Sciatic nerve (tissue), 2 donors: ENCODE results near the gene A2ML1. TPM values are rescaled to one million over a fixed set of nuclear protein-coding genes. Genes with fewer than 3 reads are reported as not detected.
A peak's percentile ranks its signal among the peaks of the same experiment; 100 is the strongest.
"Not testable (repeated sequence)": the region's sequence is repeated elsewhere in the genome, so short reads cannot be mapped to it uniquely, and the experiment has no call there.

Experiments used
- ATAC-seq: fragments of 200-7000 bp; cut with Tn5 transposase; one replicate; pipeline ENCODE4 v1.9.1; 2020; ENCODE audit warnings: mild to moderate bottlenecking, moderate library complexity
- DNase-seq: peaks from one replicate; pipeline ENCODE4 v3.0.0-alpha.2; 2020; ENCODE audit warnings: low spot score
- intact Hi-C: fragments of 100-400 bp; cut with DNase I; formaldehyde crosslinking; loops from one replicate; pipeline ENCODE4 v1.14.2; 2022
- total RNA-seq: library from RNA; stranded (reverse); fragmentation: NEBNext Ultra II Directional; extraction: Animal tissue kit (Norgen Biotek cat#: 25700); gene quantifications from one replicate; pipeline ENCODE4 v1.2.1, GENCODE V29; 2021
- donor health status: DM: no; HTN: no; CAD: no.
- donor health status: DM: no; HTN: no; CAD: no.

Gene A2ML1
- total RNA-seq, 1 donor from 2014 or later, result 13.6 TPM

DNA sequence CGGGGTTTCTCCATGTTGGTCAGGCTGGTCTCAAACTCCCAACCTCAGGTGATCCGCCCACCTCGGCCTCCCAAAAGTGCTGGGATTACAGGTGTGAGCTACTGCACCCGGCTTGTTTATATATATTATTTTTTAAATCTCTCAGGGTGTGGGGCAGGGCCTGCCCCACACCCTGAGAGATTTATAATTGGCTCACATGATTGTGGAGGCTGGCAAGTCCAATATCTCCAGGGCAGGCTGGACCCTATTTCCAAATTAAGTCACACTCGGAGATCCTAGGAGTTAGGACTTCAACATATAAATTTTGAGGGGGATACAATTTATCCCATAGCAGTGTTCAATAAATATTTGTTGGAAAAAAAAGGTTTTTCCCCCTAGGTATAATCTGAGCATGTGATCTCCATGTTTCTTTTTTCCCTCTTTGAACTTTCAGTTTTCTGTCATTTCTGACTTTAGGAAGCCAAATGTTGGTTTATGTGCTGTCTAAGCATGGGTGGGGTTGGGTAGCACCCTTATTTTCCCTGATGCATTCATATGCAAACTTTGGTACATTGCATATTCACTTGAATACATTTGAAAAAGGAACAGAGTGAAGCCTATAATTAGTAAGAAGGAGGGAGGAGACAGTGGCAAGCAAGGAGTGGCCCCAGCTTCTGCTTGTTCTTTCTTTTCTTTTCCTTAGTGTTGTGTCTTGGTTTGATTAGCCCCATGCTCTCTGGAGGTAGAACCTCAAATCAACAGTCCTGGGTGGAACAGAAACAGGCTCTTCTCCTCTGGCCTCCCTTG is 8.7 kb upstream of the A2ML1 start:
- ATAC-seq (no peak), DNase-seq (no peak)
- intact Hi-C loops, result no loop called here

DNA sequence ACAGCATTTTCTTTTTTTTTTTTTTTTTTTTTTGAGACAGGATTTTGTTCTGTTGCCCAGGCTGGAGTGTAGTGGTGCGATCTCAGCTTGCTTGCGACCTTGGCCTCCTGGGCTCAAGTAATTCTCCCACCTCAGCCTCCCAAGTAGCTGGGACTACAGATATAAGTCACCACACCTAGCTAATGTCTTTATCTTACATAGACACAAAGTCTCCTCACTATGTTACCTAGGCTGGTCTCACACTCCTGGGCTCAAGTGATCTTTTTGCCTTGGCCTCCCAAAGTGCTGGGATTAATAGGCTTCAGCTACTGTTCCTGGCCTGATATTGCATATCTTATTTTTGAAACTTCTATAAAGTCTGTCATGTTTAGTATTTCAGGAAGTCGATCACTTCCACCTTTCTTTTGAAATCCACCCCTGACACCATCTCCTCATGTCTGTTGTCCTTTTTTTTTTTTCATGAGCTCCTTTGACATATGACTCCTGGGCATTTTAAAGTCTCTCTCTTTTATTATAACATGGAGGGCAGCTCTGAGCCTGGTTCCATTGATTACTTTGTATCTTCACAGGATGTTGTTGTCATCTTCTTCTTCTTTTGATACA is 5.9 kb upstream of the A2ML1 start:
- intact Hi-C loops, result no loop called here
- ATAC-seq, result no peak

DNA sequence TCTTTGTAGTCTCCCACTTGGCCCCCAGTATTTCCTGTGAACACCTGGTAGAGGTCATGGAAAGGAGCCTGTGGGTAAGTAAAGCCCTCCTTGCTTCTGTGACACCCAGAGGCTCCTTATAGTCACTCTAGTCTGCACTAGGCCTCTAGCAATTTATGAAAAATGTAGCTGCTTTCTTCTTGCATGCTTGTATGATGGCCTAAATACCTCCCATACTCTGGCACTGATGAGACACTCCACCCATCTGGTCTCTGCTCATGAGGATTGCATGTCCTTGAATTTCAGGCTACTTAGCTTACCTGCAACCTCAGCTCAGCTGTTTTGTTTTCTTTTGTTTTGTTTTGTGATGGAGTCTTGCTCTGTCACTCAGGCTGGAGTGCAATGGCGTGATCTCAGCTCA is 4.6 kb upstream of the A2ML1 start:
- intact Hi-C loops, result no loop called here
- ATAC-seq (no peak), DNase-seq (no peak)

More for the DNA sequence above, 5.9 kb upstream of the A2ML1 start:
- DNase-seq, result no peak

DNA sequence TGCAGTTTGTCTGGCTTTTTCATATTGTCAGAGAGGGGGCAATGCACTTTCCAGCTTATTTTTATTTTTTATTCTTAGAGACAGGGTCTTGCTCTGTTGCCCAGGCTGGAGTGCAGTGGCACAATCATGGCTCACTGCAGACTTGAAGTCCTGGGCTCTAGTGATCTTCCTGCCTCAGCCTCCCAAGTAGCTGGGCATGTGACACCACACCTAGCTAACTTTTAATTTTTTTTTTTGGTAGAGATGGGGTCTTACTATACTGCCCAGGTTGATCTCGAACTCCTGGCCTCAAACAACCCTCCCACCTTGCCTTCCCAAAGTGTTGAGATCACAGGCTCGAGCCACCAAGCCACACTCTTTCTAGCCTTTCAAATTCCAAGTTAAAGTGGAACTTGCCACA is 3.9 kb upstream of the A2ML1 start:
- intact Hi-C loops, result no loop called here
- no peak for DNase-seq
- no peak for ATAC-seq

DNA sequence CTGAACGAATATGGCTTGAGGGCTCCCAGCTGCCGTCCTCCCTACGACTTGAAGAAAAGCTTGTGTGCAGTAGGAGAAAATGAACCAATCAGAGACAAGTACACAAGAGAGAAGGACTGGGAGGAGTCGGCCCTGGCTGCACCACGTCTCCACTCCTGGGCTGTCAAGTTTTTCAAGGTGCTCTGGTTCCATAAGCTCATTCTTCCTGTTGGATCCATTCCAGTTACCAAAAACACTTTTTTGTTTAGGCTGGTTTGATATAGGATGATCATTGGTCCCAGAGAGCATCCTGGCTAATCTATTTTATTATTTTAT is 2.8 kb upstream of the A2ML1 start:
- DNase-seq (no peak), ATAC-seq (no peak)
- intact Hi-C loops, result no loop called here

DNA sequence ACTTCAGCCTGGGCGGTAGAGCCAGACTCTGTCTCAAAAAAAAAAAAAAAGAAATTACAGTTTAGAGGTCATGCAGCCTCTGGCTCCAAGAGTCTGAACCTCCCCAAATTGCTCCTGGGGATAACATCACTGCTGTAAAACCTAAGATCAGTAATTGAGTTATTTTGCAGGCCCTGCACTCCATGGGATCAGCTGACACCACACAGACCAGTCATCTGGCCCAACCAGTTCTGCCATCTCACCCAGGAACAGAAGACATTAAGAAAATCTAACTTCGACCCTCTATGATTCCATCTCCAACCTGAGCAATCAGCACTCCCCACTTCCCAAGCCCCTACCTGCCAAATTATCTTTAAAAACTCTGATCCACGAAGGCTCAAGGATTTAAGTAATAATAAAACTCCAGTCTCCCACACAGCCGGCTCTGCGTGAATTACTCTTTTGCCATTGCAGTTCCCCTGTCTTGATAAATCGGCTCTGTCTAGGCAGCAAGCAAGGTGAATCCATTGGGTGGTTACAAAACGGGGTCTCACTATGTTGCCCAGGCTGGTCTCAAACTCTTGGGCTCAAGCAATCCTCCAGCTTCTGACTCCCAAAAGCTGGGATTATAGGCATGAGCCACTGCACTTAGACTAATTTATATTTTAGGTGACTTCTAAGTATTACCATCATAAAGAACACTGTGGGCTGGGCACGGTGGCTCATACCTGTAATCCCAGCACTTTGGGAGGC is 1.6 kb upstream of the A2ML1 start:
- ATAC-seq, intact Hi-C loops, DNase-seq: not testable (repeated sequence)

DNA sequence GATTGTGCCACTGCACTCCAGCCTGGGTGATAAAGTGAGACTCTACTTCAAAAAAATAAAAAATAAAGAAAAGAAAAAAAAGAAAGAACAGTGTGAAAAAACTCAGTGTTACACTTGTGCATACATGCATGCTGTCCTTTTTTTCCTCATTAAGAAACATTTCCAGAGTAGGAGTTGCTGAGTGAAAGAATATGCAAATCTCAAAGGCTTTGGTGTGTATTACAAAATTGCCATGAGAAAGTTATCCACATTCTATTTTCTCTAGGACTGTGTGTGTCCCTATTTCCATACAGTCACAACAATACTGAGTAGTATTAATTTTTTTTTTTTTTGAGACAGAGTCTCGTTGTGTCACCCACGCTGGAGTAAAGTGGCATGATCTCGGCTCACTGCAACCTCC is 830 bp upstream of the A2ML1 start:
- intact Hi-C loops, result no loop called here
- DNase-seq, result no peak
- ATAC-seq, result no peak

DNA sequence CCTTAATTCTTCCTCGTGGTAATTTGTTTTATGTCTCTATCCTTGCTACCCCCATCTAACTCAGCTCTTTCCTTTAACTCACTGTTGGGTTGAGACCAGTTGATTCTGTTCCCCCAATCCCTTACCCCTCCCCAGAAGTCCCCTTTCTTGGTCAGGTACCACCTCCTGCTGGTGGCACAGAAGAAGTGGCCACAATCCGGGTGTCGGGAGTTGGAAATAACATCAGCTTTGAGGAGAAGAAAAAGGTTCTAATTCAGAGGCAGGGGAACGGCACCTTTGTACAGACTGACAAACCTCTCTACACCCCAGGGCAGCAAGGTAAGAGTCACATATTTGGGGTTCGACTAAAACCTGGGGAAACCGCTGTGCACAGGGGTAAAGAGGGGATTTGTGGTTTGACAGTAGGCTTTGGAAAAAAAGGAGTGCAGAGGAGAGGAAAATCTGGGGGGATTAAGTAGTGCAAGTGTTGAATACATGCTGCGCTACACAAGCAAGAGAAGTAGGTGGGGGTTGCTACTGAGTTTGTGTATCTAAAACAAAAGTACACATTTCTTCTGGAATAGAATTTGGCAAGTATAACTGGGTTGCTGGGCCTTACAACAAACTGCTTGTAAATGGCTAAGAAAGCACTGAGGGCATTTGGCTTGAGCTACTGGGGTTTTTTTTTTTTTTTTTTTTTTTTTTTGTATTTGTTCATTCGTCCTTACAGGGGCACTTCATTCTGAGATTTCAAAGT is 1.3 kb downstream of the A2ML1 start:
- intact Hi-C loops, result no loop called here
- ATAC-seq (peak; percentile 84), DNase-seq (no peak)

DNA sequence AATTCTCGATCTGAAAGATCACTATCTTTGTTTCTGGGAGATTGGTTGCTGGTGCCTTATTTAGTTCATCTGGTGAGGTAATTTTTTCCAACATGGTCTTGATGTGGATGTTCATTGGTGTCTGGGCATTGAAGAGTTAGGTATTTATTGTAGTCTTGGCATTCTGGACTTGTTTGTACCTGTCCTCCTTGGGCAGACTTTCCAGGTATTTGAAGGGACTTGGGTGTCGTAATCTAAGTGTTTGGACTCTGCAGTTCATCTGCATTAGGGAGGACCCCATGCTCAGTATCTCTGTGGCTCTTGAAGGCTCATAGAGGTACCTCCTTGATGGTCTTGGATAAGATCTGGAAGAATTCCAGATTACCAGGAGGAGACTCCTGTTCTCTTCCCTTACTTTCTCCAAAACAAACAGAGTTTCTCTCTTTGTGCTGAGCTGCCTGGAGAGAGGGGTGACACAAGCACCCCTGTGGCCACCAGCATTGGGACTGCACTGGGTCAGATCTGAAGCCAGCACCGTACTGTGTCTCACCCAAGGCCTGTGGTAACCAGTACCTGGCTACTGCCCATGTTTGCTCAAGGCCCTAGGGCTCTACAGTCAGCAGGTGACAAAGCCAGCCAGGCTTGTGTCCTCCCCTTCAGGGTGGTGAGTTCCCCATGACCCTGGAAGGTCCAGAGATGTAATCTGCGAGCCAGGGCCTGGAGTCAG is 5.3 kb downstream of the A2ML1 start:
- intact Hi-C loops, result no loop called here
- ATAC-seq (no peak), DNase-seq (no peak)

DNA sequence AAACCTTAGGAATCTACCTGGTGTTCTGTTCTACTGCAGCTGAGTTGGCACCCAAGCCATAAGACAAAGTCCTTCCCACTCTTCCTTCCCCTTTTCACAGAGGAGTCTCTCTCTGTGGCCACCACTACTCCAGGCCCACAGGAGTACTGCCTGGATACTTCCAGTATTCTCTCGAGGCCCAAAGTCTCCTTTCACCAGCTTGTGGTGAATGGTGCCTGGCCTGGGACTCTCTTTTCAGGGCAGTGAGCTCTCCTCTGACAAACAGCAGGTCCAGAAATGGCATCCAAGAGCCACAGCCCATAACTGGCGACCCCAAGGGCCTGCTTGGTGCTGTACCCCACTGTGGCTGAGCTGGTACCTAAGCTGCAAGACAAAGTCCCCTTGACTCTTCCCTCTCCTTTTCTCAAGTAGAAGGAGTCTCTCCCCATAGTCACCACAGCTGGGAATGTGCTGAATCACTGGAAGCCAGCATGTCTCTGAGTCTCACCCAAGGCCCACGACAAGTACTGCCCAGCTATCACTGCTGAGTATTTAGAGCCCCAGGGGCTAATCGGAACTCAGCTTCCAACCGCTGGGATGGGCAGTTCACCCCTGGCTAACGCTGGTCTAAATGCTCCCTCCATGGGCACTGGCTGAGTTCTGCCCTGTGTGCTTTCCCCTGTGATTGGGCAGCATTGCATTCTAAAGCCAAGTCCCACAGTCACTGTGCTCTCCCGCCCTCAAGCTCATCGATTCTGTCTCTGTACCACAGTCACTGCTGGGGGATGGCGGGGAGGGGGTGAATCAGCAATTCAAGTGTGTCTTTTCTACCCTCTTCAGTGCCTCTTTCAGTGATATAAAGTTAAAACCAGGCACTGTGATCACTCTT is 6.1 kb downstream of the A2ML1 start:
- DNase-seq (no peak), ATAC-seq (no peak)
- intact Hi-C loops, result no loop called here

DNA sequence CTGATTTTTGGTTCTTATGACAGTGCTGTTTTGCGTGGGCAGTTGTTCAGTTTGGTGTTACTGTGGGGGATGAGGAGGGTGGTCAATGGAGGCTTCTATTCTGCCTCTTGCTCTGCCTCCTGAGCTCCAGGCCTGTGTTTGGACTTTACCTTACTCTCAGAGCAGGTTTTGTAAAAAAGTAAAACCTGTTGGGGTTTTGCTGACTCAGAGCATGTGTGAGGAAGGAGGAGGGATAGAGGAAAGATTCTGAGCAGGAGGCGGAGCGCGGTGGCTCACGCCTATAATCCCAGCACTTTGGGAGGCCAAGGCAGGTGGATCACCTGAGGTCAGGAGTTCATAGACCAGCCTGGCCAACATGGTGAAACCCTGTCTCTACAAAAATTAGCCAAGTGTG is 6.7 kb downstream of the A2ML1 start:
- ATAC-seq, result no peak
- intact Hi-C loops, result no loop called here

DNA sequence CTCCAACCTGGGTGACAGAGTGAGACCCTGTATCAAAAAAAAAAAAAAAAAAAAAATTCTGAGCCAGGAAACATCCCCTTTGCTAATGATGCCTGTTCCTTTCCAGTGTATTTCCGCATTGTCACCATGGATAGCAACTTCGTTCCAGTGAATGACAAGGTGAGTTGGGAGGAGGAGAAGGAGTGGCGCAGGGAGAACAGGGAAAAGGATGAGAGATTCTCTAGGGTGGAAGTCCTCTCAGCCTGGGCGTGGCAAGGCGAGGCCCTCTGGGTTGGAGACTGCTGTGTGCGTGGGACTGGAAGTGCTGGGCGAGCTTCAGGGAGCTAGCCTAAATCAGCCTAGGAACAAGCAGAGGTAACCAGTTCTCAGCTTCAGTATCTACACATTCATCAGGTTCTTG is 7.2 kb downstream of the A2ML1 start:
- ATAC-seq (no peak), DNase-seq (no peak)
- intact Hi-C loops, result no loop called here

More for the DNA sequence above, 6.7 kb downstream of the A2ML1 start:
- DNase-seq, result no peak

DNA sequence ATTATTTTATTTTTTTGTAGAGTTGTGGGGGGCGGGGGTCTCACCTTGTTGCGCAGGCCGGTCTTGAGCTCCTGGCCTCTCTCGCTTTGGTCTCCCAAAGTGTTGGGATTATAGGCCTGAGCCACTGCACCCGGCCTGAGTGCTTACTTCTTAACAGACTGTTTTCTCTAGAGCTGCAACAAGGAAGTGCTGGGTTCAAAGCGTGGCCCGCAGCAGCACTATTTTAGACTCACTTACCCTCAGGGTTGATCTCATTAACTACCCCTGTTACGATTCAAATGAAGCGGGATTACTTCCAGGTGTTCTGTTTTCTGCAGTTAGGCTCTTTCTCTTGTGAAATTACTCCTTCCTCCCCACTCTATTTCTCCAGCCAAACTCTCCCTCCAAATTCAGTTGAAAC is 8.7 kb downstream of the A2ML1 start:
- no peak for DNase-seq
- no peak for ATAC-seq
- intact Hi-C loops, result no loop called here

DNA sequence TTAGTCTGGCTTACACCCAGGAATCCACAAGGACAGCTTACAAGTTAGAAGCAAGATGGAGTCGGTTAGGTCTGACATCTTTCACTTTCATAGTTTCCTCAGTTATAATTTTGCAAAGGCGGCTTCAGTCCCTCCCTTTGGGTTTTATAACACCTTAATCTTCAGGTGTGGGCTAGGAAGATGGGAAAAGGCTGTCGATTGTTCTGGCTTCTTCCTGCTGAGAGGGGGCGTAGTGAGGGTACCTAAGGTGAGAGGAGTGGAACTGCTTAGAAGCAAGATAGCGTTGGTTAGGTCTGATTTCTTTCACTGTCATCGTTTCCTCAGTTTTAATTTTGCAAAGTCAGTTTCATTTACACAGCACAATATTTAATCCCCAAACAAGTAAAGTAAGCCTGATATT is 10.1 kb downstream of the A2ML1 start:
- intact Hi-C loops, result no loop called here
- no peak for ATAC-seq
- DNase-seq, result no peak

DNA sequence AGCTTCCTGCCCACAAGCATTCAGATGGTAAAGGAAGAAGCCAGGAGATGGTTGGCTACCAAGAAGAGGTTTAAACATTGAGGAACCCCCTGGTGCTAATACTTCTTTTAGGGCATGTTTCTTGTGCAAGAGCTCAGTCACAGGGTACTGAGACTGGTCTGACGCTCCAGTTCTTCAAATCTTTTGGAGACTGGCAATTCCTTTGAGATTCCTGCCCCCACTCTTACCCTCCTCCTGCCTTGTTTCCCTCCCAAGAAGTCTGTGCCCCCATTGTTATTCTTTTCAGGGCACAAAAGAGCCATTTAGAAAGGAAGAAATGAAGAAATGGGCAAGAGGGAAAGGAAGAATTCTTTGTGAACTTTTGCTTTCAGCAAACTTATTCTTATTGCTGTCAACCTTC is 11.8 kb downstream of the A2ML1 start:
- DNase-seq, result no peak
- intact Hi-C loops, result no loop called here
- peak; percentile 52 for ATAC-seq

DNA sequence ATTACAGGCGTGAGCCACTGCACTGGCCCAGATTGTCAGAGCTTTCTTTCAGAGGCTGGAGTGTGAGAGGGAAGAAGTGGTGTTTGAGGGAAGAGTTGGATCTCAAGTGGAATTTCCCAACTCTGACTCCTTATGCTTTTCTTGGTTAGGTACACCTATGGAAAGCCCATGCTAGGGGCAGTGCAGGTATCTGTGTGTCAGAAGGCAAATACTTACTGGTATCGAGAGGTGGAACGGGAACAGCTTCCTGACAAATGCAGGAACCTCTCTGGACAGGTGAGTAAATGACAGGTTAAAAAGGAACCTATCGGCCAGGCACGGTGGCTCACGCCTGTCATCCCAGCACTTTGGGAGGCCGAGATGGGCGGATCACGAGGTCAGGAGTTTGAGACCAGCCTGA is 14.9 kb downstream of the A2ML1 start:
- intact Hi-C loops, result no loop called here
- no peak for ATAC-seq
- DNase-seq, result no peak

DNA sequence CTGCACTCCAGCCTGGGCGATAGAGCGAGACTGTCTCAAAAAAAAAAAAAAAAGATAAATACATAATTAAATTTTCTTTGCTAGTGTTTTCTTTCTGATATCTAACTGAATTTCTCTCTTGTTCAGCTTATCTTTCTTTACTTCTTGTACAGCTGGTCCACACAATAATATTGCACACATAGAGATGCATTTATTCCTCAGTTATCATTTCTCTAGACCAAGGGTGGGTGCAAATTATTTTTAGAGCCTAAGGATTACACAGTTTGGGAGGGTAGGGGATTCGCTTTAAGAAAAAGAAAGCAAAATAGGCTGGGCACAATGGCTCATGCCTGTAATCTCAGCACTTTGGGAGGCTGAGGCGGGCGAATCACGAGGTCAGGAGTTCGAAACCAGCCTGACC is 17.9 kb downstream of the A2ML1 start:
- intact Hi-C loops, result no loop called here
- no peak for DNase-seq
- ATAC-seq, result no peak

DNA sequence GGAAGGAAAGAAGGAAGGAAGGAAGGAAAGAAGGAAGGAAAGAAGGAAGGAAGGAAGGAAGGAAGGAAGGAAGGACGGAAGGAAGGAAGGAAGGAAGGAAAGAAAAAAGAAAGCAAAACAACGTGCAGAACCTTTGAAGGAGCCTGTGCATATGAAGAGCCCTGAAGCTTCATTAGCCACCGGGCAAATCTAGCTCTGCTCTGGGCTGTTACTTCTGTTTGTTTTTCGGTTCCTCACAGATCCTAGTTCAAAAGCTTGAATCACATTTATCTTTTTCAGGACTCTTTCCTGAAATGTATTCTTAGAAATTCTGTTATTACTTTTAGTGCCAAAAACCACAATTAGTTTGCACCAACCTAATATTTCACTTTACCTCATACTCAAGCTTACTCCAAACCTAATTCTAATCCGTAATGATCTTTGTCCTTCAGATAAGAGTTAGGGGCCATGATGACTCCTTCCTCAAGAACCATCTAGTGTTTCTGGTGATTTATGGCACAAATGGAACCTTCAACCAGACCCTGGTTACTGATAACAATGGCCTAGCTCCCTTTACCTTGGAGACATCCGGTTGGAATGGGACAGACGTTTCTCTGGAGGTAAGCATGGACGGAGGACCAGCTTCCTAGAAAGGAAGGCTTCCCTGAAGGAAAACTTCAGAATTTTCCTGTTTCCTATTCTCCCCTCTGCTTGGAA is 18.7 kb downstream of the A2ML1 start:
- no peak for ATAC-seq
- intact Hi-C loops, result no loop called here

More for the DNA sequence above, 18.7 kb downstream of the A2ML1 start:
- DNase-seq, result no peak
